MCF 10A (cell line): ENCODE data around the gene TWIST2. TPM values are rescaled to one million over a fixed set of nuclear protein-coding genes. Genes with fewer than 3 reads are reported as not detected.

Experiments
- BruUV-seq: library from RNA; stranded (reverse); fragments of 400-500 nt; replicated peaks from 2 replicates; lab custom pipeline; 2021; lab: Mats Ljungman, UMichigan
- CTCF ChIA-PET: fragments of 300-600 bp; sonication (Branson Sonifier 250); formaldehyde crosslinking; extraction: SDS; loops from one replicate; lab custom pipeline; 2021; ENCODE audit warnings: antibody characterized with exemption, inconsistent platforms; lab: Yijun Ruan, JAX
- POLR2A ChIA-PET: fragments of 300-600, 350-650 bp; sonication (Branson Sonifier 250); formaldehyde crosslinking; extraction: SDS; loops from one replicate; lab custom pipeline; 2020; ENCODE audit warnings: antibody characterized with exemption, inconsistent platforms; lab: Yijun Ruan, JAX
- DNase-seq: peaks from one replicate; pipeline ENCODE4 v3.0.0-alpha.2; 2018; ENCODE audit not compliant: unreplicated experiment
- H3K27ac Mint-ChIP-seq: one replicate; pipeline ENCODE4 v1.8.0; 2022; ENCODE audit warnings: mild to moderate bottlenecking, low read depth, mixed read lengths; ENCODE audit not compliant: unreplicated experiment
- H3K27me3 Mint-ChIP-seq: one replicate; pipeline ENCODE4 v1.8.0; 2022; ENCODE audit warnings: mixed read lengths; ENCODE audit not compliant: insufficient read depth, unreplicated experiment
- H3K36me3 Mint-ChIP-seq: one replicate; pipeline ENCODE4 v1.8.0; 2022; ENCODE audit warnings: mild to moderate bottlenecking, moderate library complexity, mixed read lengths; ENCODE audit not compliant: insufficient read depth, unreplicated experiment
- H3K4me1 Mint-ChIP-seq: one replicate; pipeline ENCODE4 v1.8.0; 2022; ENCODE audit warnings: mixed read lengths; ENCODE audit not compliant: insufficient read depth, unreplicated experiment
- H3K4me3 Mint-ChIP-seq: one replicate; pipeline ENCODE4 v1.8.0; 2022; ENCODE audit warnings: mild to moderate bottlenecking, moderate library complexity, mixed read lengths; ENCODE audit not compliant: unreplicated experiment
- H3K9me3 Mint-ChIP-seq: one replicate; pipeline ENCODE4 v1.8.0; 2022; ENCODE audit warnings: mixed read lengths; ENCODE audit not compliant: unreplicated experiment
- intact Hi-C: fragments of 100-400 bp; cut with micrococcal nuclease; formaldehyde crosslinking; loops from 2 replicates; pipeline ENCODE4 v1.14.1; 2022
- total RNA-seq: library from RNA; stranded (reverse); gene quantifications from 2 replicates; pipeline ENCODE4 v1.2.3, GENCODE V29; 2022
- TF ChIP-seq, protein P1 (sequence below): fragments of 200-600 bp; IDR thresholded peaks from one replicate; pipeline ENCODE4 v1.8.0; 2022; ENCODE audit warnings: antibody characterized with exemption, mild to moderate bottlenecking; ENCODE audit not compliant: unreplicated experiment

TWIST2 gene
- total RNA-seq, 1 experiment from 2014 or later, result 30.2 TPM

DNA sequence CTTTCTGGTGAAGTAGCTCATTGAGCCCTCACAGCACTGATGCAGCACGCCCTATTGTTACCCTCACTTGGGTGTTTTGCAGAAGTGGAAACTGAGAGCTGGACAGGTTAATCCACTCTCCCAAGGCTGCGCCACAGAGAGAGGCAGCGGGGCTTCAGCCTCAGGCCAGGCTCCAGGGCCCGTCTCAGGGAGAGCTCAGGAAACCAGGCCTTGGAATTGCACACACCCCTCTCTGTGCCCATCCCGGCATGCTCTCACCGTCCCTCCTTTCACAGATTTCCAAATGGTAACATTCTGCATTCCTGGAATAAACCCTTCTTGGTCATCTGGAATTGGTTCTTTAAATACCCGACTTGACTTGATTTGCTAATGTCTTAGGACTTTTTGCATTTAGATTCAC is 51.5 kb downstream of the TWIST2 start:
- no peak for DNase-seq
- no peak overlapping the region for H3K4me3 Mint-ChIP-seq
- peaks cover 5% of the 10 kb centered on the region for H3K36me3 Mint-ChIP-seq
- H3K9me3 Mint-ChIP-seq, result no peaks in the 10 kb centered on the region
- BruUV-seq, result no TSS peak
- intact Hi-C loops, result no loop called here
- ChIA-PET POLR2A (no interaction called here), CTCF (interaction anchor here (0.6 kb wide), 2 partner anchors 49 to 125 kb away, joined by 3 read pairs; no protein-coding TSS in a partner anchor)
- TF ChIP-seq, protein P1, sequence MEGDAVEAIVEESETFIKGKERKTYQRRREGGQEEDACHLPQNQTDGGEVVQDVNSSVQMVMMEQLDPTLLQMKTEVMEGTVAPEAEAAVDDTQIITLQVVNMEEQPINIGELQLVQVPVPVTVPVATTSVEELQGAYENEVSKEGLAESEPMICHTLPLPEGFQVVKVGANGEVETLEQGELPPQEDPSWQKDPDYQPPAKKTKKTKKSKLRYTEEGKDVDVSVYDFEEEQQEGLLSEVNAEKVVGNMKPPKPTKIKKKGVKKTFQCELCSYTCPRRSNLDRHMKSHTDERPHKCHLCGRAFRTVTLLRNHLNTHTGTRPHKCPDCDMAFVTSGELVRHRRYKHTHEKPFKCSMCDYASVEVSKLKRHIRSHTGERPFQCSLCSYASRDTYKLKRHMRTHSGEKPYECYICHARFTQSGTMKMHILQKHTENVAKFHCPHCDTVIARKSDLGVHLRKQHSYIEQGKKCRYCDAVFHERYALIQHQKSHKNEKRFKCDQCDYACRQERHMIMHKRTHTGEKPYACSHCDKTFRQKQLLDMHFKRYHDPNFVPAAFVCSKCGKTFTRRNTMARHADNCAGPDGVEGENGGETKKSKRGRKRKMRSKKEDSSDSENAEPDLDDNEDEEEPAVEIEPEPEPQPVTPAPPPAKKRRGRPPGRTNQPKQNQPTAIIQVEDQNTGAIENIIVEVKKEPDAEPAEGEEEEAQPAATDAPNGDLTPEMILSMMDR, result no peak
- no peaks in the 10 kb centered on the region for H3K27me3 Mint-ChIP-seq
- peak overlapping the region; percentile 6 for H3K27ac Mint-ChIP-seq
- H3K4me1 Mint-ChIP-seq, result peaks cover 15% of the 10 kb centered on the region

DNA sequence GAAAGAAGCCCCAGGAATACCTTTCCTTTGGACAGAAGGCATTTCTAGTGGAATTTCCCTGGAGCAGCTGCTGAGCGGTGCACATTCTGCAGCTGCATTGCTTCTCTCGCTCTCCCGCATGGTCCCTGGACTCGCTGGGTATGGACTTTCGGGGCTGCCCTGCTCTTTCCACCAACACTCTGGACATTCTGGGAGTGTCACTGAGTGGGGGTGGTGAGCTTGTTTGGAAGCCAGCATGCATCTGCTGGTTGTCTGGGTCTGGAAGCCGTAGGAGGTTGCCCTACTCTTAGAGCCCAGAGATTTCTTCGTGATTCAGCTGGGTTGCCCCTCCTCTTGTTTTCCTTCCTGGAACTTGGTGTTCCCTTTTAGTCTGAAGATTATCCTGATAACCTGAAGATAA is 52.6 kb downstream of the TWIST2 start:
- ChIA-PET POLR2A (no interaction called here), CTCF (no interaction called here)
- peak overlapping the region; percentile 89 for H3K27ac Mint-ChIP-seq
- intact Hi-C loops, result no loop called here
- H3K27me3 Mint-ChIP-seq, result no peaks in the 10 kb centered on the region
- TF ChIP-seq, protein P1, result no peak
- H3K4me3 Mint-ChIP-seq, result peak overlapping the region; percentile 28
- no peak for DNase-seq
- H3K9me3 Mint-ChIP-seq, result no peaks in the 10 kb centered on the region
- peaks cover 15% of the 10 kb centered on the region for H3K4me1 Mint-ChIP-seq
- BruUV-seq, result no TSS peak
- no peaks in the 10 kb centered on the region for H3K36me3 Mint-ChIP-seq

DNA sequence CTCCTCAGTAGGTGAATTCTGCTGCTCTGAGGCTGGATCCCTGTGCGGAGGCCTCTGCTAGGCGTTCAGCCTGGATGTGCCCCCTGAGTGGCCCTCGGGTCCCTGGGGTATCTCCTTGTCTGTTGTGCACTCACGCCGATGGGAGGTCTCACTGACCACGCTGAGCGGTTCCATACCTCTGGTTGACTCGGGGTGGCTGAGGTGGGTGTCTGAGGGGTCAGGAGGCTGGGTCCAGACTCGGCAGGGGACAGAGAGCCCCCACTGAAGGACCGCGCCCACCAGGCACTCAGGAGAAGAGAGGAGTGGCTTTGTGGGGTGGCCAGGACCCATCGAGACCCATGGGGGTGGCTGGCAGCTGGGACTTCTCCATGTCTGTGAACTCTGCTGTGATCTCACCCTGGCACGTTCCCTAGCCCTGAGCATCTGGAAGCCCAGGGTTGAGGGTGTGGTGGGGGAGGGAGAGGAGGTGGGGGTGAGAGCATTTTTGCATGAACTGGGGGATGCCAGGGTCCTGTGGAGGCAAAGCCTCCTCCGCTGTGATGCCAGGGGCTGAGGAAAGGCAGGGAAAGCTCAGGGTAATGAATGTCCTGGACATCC is 53.7 kb downstream of the TWIST2 start:
- Mint-ChIP-seq H3K9me3 (no peaks in the 10 kb centered on the region), H3K36me3 (no peaks in the 10 kb centered on the region), H3K4me3 (no peak overlapping the region), H3K27me3 (no peaks in the 10 kb centered on the region), H3K4me1 (peaks cover 15% of the 10 kb centered on the region), H3K27ac (peak overlapping the region; percentile 89)
- ChIA-PET CTCF (no interaction called here), POLR2A (no interaction called here)
- no peak for DNase-seq
- intact Hi-C loops, result no loop called here
- BruUV-seq, result no TSS peak
- TF ChIP-seq, protein P1, result no peak

DNA sequence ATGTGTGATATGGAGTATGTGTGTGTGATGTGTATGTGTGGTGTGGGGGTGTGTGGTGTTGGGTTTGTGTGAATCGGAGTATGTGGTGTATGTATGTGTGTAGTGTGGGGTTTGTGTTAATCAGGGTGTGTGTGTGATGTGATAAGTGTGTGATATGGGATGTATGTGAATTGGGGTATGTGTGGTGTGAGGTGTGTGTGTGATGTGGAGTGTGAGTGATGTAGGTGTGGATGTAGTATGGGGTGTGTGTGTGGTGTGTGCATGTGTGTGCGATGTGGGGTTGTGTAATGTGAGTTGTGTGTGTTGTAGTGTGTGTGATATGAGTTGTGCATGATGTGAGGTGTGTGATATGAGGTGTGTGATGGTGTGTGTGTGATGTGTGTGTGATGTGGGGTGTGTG is 54.4 kb downstream of the TWIST2 start:
- no peak overlapping the region for H3K4me3 Mint-ChIP-seq
- H3K27me3 Mint-ChIP-seq, result no peaks in the 10 kb centered on the region
- CTCF ChIA-PET, result no interaction called here
- POLR2A ChIA-PET, result no interaction called here
- no peak overlapping the region for H3K27ac Mint-ChIP-seq
- TF ChIP-seq, protein P1, result no peak
- peaks cover 15% of the 10 kb centered on the region for H3K4me1 Mint-ChIP-seq
- DNase-seq, result no peak
- H3K9me3 Mint-ChIP-seq, result no peaks in the 10 kb centered on the region
- BruUV-seq, result no TSS peak
- intact Hi-C loops, result no loop called here
- no peaks in the 10 kb centered on the region for H3K36me3 Mint-ChIP-seq
